GM21717 (cell line): ENCODE measurements around the gene GGTLC3.
"Not testable (repeated sequence)": the region's sequence is repeated elsewhere in the genome, so short reads cannot be mapped to it uniquely, and the experiment has no call there.

Source experiments
- ATAC-seq: cut with Tn5 transposase; IDR thresholded peaks from one replicate; pipeline ENCODE4 v1.9.1; 2021; ENCODE audit warnings: mild to moderate bottlenecking, moderate library complexity; ENCODE audit not compliant: unreplicated experiment

The GGTLC3 gene

GRCh38 chr22:18518061-18518460 lies at the start of gene GGTLC3:
GGTLC3 (minus strand) TSS chr22:18518161; CDS start chr22:18517897, 264 bp downstream.
- ATAC-seq: not testable (repeated sequence)

DNA sequence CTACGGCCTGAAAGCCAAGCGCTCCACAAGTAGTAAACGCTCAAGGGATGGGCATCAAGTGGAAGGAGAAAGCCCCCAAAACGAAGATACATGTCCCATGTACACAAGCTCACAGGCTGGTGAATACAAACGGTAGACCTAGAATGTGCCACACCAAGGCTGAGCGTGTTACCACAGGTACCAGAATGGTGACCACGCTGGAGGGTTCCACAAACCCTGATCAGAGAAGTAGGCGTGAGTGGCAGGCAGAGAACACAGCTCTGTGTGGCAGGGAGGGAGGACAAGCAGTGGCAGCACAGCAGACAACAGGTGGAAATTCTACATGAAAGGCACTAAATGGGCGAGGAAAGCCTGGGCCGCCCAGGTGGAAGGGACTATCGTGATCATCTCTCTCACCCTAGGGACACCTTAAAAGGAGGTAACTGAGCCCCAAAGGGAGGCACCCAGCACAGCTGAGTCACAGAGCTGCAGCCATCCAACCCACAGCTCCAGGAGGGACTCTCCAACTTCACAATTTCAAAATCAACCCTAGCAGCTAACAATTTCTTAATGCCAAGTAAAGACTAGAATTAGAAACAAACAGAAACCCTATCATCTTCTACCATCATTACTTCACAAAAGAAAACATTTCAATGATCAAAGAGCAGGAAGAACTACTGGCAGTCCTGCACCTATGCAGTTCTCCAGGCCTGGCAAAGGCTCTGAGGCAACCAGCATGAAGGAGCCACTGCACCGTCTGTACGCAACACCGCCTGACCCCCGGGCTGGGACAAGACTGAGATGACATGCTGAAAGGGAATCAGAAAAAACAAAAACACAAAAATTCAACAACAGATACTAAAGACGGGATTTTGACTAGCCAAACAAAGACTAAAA lies 42.4 kb upstream of the GGTLC3 start:
- not testable (repeated sequence) for ATAC-seq

GRCh38 chr22:18558939-18559338 lies 41.0 kb upstream of the GGTLC3 start:
- not testable (repeated sequence) for ATAC-seq

DNA sequence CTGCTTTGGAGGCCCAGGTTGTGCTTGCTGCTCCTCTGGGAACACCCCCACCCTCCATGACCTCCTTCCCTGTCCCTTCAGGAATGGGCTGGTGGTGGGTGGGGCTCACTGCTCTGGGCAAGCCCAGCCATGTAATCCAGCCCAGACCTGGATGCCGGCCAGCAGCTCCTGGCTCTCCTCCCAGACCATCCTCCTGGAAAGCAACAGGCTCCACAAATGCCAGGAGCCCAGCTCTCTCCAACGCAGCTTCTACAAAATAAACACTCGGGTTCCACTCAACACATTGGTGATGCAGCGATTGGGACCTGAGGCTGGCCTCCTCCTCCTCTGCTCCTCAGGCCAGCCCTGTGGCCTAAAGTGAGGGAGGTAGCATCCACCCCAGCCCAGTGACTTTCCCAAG lies 40.6 kb upstream of the GGTLC3 start:
- not testable (repeated sequence) for ATAC-seq

- ATAC-seq: not testable (repeated sequence)
These were observed 36.6 kb upstream of the GGTLC3 start for GRCh38 chr22:18554280-18555256.

- ATAC-seq: not testable (repeated sequence)
These were observed 35.1 kb upstream of the GGTLC3 start for GRCh38 chr22:18552839-18553597.

- ATAC-seq: not testable (repeated sequence)
These were observed 33.1 kb upstream of the GGTLC3 start for GRCh38 chr22:18551046-18551445.

DNA sequence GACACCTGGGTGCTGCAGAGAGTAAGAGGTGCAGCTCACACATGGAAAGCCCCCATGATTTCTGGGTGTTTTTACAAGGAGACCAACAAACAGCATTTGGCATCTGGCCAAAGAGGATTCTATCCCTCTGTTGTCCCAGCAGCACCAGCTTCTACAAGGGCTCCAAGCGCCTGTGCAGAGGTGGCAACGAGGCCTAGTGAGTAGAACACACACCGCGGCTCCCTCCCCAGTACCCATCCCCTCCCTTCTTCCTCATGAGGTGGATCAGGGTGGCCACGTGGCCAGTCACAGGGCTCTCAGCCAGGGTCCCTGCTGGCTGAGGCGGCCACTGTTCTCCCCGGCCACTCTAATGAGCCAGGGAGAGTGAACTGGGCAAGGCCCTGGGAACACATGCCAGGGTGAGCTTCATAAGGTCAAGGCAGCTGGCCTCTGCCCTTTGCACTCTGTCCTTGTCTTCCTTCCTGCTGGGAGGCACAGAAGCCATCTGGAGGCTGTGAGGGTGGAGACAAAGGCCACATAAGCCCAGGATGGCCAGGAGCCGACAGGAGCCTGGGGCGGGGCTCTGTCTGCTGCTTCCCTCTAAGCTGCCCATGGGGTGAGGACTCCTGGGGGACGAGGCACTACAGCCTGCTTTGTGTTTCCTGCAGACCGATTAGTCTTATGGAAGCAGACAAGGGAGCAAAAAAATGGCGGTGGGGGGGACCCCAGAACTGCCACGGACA lies 31.7 kb upstream of the GGTLC3 start:
- ATAC-seq: not testable (repeated sequence)

DNA sequence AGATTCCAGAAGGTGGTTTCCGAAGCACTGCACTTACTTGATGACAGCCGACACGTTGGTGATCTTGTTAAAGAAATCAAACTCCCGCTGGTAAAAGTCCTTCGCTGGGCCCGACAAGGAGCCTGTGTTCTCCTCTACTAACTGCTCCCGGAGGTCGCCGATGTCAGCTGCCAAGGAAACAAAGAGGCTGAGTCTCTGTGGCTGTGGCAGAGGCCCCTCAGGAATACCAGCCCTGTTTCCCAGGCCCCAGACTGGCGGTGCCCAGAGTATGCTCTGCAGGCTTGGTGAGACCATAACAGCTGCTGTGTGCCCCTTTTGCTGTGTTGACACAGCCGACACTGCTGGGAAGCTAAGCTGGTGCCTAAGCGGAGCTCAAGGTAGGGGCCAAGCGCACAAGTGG lies 26.7 kb upstream of the GGTLC3 start:
- ATAC-seq: not testable (repeated sequence)

- ATAC-seq: not testable (repeated sequence)
These were observed 25.4 kb upstream of the GGTLC3 start for GRCh38 chr22:18543400-18543799.

DNA sequence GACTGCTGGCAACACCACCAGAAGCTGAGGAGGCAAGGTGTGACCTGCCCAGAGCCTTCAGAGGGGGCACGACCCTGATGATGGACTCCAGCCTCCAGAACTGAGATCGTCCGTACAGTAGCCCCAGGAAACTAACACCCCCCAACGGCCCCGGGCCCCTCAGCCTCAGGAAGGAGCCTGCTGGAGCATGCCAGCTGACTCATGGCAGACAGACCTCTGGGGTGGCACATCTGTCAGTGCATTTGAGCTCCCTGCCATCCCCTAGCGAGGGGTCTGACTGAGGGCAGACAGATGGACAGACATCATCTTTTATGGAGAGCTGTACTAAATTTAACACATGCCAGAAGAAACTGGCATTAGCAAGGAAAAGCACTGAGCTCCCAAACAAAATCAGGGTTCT lies 22.0 kb upstream of the GGTLC3 start:
- not testable (repeated sequence) for ATAC-seq

GRCh38 chr22:18534315-18534714 lies 16.4 kb upstream of the GGTLC3 start:
- not testable (repeated sequence) for ATAC-seq

DNA sequence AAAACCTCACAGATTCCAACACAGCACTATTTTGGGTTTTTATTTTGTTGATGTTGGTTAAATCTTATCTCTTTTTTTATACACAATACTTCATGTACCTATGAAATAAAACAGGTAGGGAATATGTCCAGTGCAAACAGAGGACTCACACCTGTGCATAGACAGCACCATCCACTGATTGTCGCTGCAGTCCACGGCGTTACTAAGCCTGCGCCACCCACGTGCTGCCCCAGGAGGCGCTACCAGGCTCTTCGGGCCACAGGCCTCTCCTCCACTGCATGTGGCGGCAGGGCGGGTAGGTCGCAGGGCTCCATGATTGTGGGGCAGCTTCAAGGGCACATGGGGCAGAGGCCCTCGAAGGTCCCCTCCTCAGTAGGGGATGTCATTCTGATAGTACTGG lies 15.7 kb upstream of the GGTLC3 start:
- ATAC-seq: not testable (repeated sequence)

DNA sequence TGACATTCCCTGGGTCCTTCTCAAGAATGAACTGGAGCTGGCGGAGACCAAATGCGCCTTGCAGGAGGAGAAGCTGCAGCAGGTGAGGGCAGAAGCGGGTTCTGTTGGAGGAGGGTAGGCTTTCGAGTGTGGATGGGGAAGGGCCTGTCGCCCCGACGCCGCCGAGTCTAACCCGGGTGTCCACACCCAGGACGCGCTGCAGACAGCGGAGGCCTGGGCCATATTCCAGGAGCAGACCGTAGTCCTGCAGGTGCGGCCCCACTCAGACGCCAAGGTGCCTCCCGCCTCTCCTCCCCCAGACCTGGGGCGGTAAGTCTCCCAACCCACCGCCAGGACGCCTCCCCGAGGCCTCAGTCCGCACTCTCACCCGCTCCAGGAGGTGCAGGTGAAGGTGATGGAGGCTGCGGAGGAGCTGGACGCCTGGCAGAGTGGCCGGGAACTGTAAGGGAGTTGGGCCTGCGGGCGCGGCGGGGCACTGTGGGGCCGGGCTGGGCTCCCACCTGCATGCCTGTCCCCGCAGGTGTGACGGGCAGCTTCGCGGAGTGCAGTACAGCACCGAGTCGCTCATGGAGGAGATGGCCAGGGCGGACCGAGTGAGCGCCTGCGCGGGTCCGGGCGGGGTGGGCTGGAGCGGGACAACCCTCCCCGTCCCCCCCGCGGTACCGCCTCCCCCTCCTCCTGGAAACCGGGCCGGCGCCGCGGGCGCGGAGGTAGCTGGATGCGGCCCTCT lies 11.6 kb upstream of the GGTLC3 start:
- ATAC-seq: peak; percentile 2

DNA sequence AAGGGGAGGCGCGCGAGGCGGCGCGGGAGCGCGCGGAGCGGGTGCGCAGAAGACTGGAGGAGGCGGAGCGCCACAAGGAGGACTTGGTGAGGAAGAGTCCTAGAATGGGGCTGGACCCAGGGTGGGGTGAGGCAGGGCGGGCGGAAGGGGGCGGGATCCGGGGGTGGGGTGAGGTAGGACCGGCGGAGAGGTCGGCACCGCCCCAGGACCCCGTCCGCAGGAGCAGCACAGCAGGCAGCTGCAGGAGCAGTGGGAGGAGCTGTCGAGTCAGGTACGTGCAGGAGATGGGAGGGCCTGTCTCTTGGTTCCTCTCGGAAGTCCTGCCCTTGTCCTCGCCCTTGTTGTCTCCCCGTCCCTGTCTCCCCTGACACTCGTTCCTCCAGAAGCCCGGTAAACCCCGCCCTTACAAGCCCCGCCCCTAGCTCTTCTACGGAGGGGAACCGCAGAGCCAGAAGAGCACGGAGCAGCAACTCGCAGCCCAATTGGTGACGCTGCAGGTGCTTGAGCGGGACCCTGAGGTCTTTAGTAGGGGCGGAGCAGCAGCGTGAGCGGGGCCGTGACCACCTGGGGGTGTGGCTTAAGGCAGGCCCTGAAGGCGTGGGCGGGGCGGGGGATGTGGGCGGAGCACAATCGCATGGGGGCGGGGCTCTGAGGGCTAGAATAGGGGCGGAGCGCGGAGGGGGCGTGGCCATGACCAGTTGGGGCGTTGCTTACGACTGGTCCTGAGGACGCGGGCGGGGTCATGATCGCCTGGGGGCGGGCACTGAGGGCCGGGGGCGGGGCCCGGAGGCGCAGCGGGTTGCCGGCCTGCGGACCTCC lies 10.8 kb upstream of the GGTLC3 start:
- peak; percentile 79 for ATAC-seq

GRCh38 chr22:18527752-18528596 lies 10.0 kb upstream of the GGTLC3 start, which contains the start of gene TMEM191B:
TMEM191B (plus strand) TSS chr22:18527802; CDS start chr22:18527981, 179 bp downstream.
- ATAC-seq: peak; percentile 15

DNA sequence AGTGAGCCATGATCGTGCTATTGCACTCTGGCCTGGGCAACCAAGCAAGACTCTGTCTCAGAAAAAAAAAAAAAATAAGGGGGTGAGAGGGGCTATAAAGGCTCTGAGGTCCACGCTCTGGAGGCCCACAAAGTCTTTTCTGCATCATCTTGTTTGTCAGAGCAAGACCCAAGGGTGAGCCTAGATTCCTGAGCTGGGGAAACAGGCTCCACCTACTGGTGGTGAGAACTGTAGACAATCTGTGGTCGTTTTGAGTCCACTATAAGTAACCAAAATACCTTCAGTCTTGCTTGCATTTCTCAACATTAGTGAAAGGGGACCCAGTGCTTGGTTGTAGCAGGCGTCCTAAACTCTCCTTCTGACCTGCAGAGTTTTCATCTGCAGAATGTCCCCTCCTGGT lies 5.4 kb upstream of the GGTLC3 start:
- ATAC-seq: not testable (repeated sequence)
